ENCODE results near the gene CACNB2. TPM values are rescaled to one million over a fixed set of nuclear protein-coding genes. Genes with fewer than 3 reads are reported as not detected.

CACNB2 gene
- polyA plus RNA-seq, 1 experiment, result 0.12 TPM

DNA sequence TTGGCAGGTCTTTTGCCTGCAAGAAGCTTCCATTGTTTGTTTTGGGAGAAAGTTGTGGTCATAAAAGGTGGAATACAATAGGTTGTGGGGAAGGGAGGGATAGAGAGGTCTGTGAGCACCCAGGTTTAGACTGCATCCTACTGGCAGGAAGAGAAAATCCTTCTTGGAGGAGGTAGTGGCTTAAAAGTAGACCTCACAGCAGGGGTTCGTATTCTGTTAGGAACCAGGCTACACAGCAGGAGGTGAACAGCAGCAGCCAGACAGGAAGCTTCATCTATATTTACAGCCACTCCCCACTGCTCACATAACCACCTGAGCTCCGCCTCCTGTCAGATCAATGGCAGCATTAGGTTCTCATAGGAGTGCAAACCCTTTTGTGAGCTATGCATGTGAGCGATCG lies 265.9 kb downstream of the CACNB2 start:
- ChIA-PET CTCF (no interaction called here), POLR2A (no interaction called here)
- no peak overlapping the region for H3K4me3 ChIP-seq (ENCODE audit: low read depth, low read length)
- H3K36me3 ChIP-seq (ENCODE audit: control insufficient read depth, insufficient read depth, low read length), result no peaks in the 10 kb centered on the region
- no peak for DNase-seq (ENCODE audit: low read depth)
- TF ChIP-seq, protein P1, sequence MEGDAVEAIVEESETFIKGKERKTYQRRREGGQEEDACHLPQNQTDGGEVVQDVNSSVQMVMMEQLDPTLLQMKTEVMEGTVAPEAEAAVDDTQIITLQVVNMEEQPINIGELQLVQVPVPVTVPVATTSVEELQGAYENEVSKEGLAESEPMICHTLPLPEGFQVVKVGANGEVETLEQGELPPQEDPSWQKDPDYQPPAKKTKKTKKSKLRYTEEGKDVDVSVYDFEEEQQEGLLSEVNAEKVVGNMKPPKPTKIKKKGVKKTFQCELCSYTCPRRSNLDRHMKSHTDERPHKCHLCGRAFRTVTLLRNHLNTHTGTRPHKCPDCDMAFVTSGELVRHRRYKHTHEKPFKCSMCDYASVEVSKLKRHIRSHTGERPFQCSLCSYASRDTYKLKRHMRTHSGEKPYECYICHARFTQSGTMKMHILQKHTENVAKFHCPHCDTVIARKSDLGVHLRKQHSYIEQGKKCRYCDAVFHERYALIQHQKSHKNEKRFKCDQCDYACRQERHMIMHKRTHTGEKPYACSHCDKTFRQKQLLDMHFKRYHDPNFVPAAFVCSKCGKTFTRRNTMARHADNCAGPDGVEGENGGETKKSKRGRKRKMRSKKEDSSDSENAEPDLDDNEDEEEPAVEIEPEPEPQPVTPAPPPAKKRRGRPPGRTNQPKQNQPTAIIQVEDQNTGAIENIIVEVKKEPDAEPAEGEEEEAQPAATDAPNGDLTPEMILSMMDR (IDR thresholded peaks at IDR 0.05; ENCODE audit: insufficient read depth, low read depth, low read length), result no peak
- no peaks in the 10 kb centered on the region for H3K27me3 ChIP-seq (ENCODE audit: control insufficient read depth, insufficient read depth, low read length)

DNA sequence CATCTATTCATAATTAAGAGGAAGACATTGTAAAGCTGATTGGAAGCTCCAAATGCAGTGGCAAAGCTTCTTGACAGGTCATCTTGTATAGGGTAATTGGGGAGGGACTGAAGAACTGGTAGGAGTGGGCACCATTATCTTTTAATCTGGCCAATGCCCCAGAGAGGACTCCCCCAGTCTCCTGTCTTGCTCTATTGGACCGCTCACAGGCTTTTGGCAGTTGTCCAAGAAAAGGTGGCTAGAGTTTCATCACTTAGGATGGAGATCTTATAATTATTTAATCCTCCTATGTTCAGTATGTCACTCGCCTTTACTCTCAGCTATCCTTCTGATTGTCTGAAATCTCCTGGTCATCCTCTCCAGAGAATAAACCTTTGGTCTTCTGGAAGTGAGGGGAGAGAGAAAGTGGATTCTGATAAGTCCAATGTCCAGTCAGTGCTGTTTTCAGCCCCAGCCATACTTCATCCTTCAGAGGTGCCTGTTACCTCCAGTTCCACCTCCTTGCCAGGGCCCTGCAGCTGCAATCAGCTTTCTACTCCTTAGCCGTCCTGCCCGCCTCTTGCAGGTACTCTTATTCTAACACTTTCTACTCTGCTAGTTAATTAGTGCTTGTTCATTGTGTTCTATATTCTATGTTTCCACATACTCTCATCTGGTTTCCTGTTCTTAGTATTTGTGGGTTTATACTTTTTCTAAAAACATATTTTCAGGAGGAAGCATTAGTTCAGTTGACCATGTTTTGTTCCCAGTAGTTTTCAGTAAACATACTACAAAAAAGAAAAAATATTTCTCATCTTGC lies 269.6 kb downstream of the CACNB2 start:
- TF ChIP-seq, protein P1 (IDR thresholded peaks at IDR 0.05; ENCODE audit: insufficient read depth, low read depth, low read length), result no peak
- Histone ChIP-seq H3K27me3 (ENCODE audit: control insufficient read depth, insufficient read depth, low read length) (no peaks in the 10 kb centered on the region), H3K4me3 (ENCODE audit: low read depth, low read length) (no peak overlapping the region), H3K36me3 (ENCODE audit: control insufficient read depth, insufficient read depth, low read length) (no peaks in the 10 kb centered on the region)
- ChIA-PET CTCF (no interaction called here), POLR2A (no interaction called here)
- DNase-seq (ENCODE audit: low read depth), result no peak

DNA sequence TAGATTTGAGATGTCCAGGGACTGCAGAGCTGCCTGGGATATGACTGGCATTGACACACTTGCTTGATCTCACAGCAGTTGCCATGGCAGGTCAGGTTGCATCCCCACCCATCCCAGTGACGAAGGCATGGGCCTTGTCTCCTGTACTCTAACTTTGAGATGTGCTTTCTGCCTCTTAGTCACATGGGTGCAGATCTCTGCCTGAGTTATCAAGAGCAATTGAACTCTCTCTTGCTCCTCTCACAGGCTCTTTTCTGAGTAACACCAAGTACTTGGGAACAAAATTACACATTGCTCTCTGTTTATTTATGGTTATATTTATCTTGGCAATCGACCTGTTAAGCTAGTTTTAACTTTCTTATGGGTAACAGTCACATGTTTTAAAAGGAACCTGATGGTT lies 273.8 kb downstream of the CACNB2 start:
- Histone ChIP-seq H3K36me3 (ENCODE audit: control insufficient read depth, insufficient read depth, low read length) (no peaks in the 10 kb centered on the region), H3K27me3 (ENCODE audit: control insufficient read depth, insufficient read depth, low read length) (no peaks in the 10 kb centered on the region), H3K4me3 (ENCODE audit: low read depth, low read length) (no peak overlapping the region)
- TF ChIP-seq, protein P1 (IDR thresholded peaks at IDR 0.05; ENCODE audit: insufficient read depth, low read depth, low read length), result no peak
- POLR2A ChIA-PET, result no interaction called here
- CTCF ChIA-PET, result no interaction called here
- no peak for DNase-seq (ENCODE audit: low read depth)

DNA sequence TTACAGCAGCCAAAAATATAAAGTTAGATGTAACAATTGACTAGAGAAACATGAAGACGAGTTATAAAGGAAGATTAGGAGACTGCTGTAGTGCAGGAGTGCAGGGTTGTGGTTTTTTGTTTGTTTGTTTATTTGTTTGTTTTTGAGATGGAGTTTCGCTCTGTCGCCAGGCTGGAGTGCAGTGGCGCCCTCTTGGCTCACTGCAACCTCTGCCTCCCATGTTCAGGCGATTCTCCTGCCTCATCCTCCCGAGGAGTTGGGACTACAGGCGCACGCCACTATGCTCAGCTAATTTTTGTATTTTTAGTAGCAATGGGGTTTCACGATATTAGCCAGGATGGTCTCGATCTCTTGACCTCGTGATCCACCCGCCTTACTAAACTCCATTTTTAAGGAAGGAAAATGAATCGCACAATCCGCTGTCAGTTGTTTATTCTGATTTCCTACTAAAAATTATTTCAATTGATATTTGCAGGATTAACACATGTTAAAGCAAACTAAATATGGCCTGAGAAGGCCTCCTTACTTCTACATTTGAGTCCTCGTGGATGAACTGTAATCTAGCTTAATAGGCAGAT lies 277.8 kb downstream of the CACNB2 start:
- ChIA-PET POLR2A (no interaction called here), CTCF (no interaction called here)
- H3K27me3 ChIP-seq (ENCODE audit: control insufficient read depth, insufficient read depth, low read length), result no peaks in the 10 kb centered on the region
- TF ChIP-seq, protein P1 (IDR thresholded peaks at IDR 0.05; ENCODE audit: insufficient read depth, low read depth, low read length), result no peak
- DNase-seq (ENCODE audit: low read depth), result no peak
- no peak overlapping the region for H3K4me3 ChIP-seq (ENCODE audit: low read depth, low read length)
- no peaks in the 10 kb centered on the region for H3K36me3 ChIP-seq (ENCODE audit: control insufficient read depth, insufficient read depth, low read length)

DNA sequence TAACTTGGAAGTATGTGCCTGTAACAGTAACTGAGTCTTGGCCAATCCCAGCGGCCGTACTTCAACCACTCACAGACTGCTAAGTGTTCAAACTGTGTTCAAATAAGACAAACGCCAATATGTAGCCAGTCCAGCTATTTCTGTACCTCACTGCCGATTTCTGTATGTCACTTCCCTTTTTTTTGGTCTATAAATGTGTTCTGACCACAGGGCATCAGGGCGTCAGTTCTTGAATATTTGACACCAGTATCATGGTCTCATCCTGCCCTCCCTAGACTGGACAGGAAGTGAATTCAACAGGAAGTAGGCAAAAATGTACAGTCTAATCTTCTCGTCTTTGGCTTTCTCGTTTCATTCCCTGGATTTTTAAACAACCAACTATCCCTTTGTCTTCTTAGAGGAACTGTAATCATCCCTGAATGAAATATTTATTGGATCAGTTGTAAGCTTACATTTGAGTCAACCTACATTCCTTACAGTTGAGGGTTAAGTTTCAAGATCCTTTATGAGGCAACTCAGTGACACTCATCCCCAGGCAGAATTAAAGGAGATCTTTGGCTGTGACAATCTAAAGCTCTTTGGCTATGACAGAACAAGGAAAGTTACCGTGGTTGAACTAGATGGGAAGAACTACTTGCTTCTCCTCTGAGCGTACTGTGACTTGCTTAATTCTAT lies 278.5 kb downstream of the CACNB2 start:
- DNase-seq (ENCODE audit: low read depth), result no peak
- no peaks in the 10 kb centered on the region for H3K36me3 ChIP-seq (ENCODE audit: control insufficient read depth, insufficient read depth, low read length)
- POLR2A ChIA-PET, result no interaction called here
- no peak overlapping the region for H3K4me3 ChIP-seq (ENCODE audit: low read depth, low read length)
- CTCF ChIA-PET, result no interaction called here
- H3K27me3 ChIP-seq (ENCODE audit: control insufficient read depth, insufficient read depth, low read length), result no peaks in the 10 kb centered on the region
- TF ChIP-seq, protein P1 (IDR thresholded peaks at IDR 0.05; ENCODE audit: insufficient read depth, low read depth, low read length), result no peak

Data from BJ (cell line).